ENCODE measurements around the gene PPP2R2C.
A peak's percentile ranks its signal among the peaks of the same experiment; 100 is the strongest.

Gene PPP2R2C

DNA sequence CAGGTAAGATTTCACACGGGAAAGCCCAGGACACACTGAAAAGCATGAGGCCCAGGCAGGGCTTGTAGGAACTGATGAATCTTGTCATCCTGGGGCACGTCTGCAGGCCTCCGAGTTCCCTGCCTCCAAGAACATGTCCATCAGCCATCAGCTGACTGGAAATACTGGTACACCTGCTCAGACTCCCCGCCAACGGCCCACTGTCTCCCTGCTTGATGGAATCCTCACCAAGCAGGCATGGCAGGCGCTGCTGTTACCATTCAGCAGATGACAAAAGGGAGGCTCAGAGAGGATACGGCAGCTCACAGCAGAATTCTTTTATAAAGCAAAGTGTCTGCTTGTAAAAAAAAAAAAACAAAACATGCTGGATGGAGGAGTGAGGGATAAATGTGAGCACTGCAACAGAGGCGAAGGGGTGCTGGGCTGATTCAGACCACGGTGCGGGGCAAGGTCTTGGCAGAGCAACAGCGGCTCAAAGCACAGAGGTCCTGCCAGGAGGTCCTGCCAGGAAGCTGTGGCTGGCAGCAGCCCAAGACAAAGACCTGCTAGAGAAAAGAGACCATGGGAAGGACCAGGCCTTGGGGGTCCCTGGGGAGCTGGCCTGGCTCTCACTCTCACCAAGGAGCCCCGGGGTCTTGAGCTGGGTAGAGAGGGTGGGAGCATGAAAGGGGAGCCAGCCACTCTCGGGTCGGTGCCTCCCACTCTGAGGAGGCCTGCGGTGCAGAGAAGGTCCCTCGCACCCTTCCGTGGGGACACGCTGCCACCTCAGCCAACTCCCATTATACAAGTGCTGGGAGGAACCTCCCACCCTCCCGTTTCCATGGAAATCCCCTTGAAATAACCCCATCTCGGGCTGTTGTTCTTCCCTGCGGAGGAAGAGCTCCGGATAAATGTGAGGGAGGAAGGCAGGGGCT is 25.6 kb downstream of the PPP2R2C start:
- no peak for DNase-seq

GRCh38 chr4:6446130-6446482 is 26.3 kb downstream of the PPP2R2C start:
- DNase-seq, result no peak

GRCh38 chr4:6445403-6446129 is 26.8 kb downstream of the PPP2R2C start:
- DNase-seq, result no peak

DNA sequence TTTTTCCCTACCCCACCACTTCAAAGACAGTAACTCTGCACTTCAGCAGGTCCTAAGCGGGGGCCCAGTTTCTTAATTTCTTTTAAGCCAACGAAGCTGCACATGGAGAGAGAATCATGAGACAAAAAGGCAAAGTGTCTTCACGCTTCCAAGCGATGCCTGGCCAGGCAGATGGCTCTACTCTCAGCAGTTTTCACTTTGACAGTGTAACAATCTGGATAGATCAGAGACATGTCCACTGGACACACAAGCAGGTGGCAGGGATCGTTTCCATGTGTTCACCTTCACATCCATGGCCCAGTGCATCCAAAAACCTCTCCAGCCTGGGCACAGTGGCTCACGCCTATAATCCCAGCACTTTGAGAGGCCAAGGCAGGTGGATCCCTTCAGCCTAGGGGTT is 27.8 kb downstream of the PPP2R2C start:
- DNase-seq, result no peak

GRCh38 chr4:6443035-6444023 is 29.1 kb downstream of the PPP2R2C start:
- DNase-seq, result peak; percentile 12 to 19

DNA sequence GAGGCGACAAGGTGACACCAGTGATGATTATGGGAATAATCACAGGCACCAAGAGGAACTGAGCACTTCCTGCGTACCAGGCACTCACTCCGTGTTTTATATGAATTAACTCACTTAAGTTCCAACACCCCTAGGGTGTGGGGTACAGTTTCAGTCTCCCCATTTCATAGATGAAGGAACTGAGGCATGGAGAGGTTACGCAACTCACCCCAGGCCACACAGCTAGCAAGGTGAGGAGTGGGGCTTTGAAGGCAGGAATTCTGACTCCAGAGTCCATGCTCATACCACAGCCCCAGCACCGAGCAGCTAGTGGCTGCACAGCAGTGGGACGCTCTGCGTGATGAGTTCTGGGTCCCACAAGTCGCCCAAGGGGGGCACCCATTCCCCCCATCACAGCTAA is 29.9 kb downstream of the PPP2R2C start:
- no peak for DNase-seq

DNA sequence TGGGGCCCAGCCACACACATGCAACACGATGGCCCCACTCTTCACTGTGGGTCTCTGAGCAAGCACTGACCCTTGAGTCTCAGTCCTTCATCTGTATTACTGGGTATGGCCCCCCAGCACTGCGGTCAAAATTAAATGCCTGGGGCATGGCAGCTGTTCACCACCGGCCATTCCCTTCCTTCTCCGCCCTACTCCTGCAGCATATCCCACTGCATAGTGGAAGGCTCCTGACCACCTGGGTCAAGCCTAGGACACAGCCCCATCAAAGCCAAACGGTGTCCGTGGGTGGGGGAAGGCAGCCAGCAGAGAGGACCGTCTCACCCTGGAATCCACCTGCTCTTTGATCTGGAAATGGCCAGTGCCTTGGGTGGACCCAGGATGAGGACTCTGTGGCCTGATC is 30.7 kb downstream of the PPP2R2C start:
- no peak for DNase-seq

GRCh38 chr4:6441202-6441582 is 31.2 kb downstream of the PPP2R2C start:
- no peak for DNase-seq

- DNase-seq, result no peak
Observed at GRCh38 chr4:6440506-6441201, 31.8 kb downstream of the PPP2R2C start.

DNA sequence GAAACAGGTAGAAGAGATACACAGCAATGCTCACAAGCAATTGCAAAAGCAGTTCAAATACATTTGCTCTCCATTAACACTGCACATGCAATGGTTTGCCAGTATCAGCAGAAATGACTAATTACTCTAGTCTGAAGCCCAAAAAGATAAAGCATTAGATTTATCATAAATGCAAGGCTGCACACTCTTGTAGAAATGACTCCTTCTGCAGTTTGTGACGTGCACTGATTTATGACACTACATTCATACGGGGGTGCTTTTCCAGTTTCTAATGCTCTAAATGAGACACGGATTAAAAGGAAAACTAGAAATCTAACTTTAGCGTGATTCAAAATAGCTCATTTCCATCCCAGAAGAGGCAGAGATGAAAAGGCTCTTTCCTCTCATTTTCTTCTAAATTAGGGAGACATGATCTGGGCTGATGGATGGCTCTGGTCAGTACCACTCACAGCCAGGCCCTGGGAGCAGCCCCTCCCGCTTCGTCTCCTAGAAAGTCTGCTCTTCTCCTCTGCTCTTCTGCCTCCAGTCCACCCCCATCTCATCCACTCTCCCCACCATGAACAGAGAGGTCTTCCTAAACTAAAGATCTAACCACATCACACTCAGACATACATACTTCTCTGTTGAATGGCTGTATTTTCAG is 33.2 kb downstream of the PPP2R2C start:
- no peak for DNase-seq

GRCh38 chr4:6437826-6438238 is 34.6 kb downstream of the PPP2R2C start:
- DNase-seq, result no peak

- no peak for DNase-seq
Observed at GRCh38 chr4:6435010-6435409, 37.4 kb downstream of the PPP2R2C start.

- DNase-seq, result no peak
Observed at GRCh38 chr4:6430927-6431326, 41.5 kb downstream of the PPP2R2C start.

DNA sequence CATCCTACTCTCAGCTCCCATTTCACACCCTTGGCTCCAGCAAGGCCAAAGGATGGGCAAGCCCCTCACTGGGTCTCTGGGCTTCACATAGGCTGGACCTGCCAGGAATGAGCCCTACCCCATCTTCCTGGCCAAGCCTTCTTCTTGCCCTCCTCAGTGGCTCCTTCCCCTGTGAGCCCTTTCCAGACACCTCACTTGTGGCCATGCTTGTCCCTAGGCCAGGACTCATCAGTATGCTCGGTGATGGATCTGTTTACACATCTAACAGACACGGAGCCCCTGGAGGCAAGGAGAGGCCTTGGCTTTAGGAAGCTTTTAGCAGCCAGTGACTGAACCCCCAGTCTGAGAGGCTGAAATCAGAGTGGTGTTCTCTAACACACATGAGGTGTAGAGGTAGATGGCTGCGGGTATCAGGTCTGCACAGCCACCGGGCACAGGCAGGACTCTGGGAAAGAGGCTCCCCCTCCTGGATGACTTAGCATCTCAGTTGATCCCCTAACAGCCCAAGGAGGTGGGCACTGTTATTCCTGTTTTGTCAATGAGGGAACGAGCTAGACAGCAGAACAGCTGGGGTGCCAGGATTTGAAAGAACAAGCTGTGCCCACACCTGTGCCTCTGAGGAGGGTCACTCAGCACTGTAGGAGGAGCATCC is 44.8 kb downstream of the PPP2R2C start:
- DNase-seq, result no peak

- no peak for DNase-seq
Observed at GRCh38 chr4:6426571-6427438, 45.6 kb downstream of the PPP2R2C start.

- DNase-seq, result no peak
Observed at GRCh38 chr4:6425911-6426310, 46.5 kb downstream of the PPP2R2C start.

DNA sequence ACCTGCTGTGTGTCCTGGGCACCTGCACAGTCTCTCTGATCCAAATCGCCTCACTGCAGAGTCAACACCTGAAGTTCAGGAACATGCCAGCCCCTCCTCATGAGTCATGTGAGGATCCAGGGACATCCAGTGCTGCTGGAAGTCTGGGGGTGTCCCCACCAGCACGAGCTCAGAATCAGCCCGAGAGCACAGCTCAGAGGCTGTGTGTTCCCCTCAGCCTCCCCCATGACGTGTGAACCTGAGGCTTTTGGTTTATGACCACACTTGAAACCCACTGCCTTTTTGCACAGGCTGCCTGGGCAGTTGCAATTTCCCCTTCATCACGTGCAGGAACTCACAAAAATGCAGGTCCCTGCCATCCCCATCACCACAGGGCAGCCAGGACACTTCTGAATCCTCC is 47.1 kb downstream of the PPP2R2C start:
- peak in 1 of 2 donors; percentile 12 for DNase-seq

GRCh38 chr4:6424425-6424824 is 48.0 kb downstream of the PPP2R2C start:
- no peak for DNase-seq

GRCh38 chr4:6423575-6423974 is 48.8 kb downstream of the PPP2R2C start:
- DNase-seq, result no peak

GRCh38 chr4:6422866-6423265 is 49.5 kb downstream of the PPP2R2C start:
- no peak for DNase-seq

Measured in CD4-positive, alpha-beta T cell treated with Interferon alpha-2 for 1 hour (primary cell).